ENCODE data around the gene SCAF11. TPM values are rescaled to one million over a fixed set of nuclear protein-coding genes. Genes with fewer than 3 reads are reported as not detected.

Gene SCAF11
- total and polyA plus RNA-seq, 10 of the 15 experiments (the other 5 are each of a cell fraction or from before 2014, with no cell fraction given), result 42.0 to 153 (median 100) TPM

DNA sequence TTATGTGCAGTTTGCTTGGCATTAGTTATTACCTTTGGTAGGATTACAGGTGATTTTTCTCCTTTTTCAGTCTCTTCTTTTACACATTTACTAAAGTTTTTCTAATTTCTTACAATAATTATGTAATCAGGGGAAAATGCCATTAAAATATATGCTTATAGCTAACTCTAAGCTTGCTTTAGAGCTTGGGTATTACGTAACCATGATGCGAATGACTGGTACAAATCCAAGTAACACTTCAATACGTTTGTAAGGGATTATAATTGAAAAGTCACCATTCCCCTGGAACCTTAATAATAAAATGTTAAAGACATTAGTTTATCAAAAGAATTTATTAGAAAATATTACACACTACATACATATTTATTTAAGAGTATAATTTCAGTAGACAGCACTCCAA, 71.6 kb downstream of the SCAF11 start:
- Histone ChIP-seq H3K9me3 (replicated peaks; ENCODE audit: control insufficient read depth, insufficient read depth, low read length) (no peaks in the 10 kb centered on the region), H3K79me2 (ENCODE audit: control insufficient read depth, insufficient read depth, low read length) (no peaks in the 10 kb centered on the region), H3K4me1 (ENCODE audit: control insufficient read depth, insufficient read depth, low read length) (no peaks in the 10 kb centered on the region), H2AFZ (ENCODE audit: control insufficient read depth, low read depth, low read length) (no peak overlapping the region), H4K20me1 (ENCODE audit: control insufficient read depth, insufficient read depth) (no peaks in the 10 kb centered on the region), H3K4me3 (no peak overlapping the region), H3K27me3 (replicated peaks in 1 of 2; ENCODE audit: control insufficient read depth in 2 of 2, insufficient read depth in 2 of 2, low read length in 1 of 2) (no peaks in the 10 kb centered on the region), H3K9ac (ENCODE audit: control insufficient read depth, insufficient read depth, low read length) (no peak overlapping the region), H3K27ac (ENCODE audit: control insufficient read depth, insufficient read depth) (no peak overlapping the region), H3K36me3 (ENCODE audit: control insufficient read depth in 2 of 2, insufficient read depth in 2 of 2, low read length in 1 of 2) (peaks cover 1 to 16% of the 10 kb centered on the region in 2 experiments; a peak in 3 of 4 replicates), H3K4me2 (ENCODE audit: control insufficient read depth, insufficient read depth) (no peak overlapping the region)
- in situ Hi-C loops (cut with MboI) (no loop called here), intact Hi-C loops (cut with micrococcal nuclease; ENCODE audit: unreplicated experiment) (loop anchor here (10.0 kb wide), 1 partner anchor 374 kb away; no protein-coding TSS in a partner anchor)
- WGBS (ENCODE audit: insufficient coverage, insufficient replicate concordance, low lambda C conversion rate, missing lambda C conversion rate), result 98% methylated on average over 3 of the region's 3 CpGs
- no peak for DNase-seq (ENCODE audit: low read depth, low spot score)
- no peak for FAIRE-seq
- TF ChIP-seq, protein P1, sequence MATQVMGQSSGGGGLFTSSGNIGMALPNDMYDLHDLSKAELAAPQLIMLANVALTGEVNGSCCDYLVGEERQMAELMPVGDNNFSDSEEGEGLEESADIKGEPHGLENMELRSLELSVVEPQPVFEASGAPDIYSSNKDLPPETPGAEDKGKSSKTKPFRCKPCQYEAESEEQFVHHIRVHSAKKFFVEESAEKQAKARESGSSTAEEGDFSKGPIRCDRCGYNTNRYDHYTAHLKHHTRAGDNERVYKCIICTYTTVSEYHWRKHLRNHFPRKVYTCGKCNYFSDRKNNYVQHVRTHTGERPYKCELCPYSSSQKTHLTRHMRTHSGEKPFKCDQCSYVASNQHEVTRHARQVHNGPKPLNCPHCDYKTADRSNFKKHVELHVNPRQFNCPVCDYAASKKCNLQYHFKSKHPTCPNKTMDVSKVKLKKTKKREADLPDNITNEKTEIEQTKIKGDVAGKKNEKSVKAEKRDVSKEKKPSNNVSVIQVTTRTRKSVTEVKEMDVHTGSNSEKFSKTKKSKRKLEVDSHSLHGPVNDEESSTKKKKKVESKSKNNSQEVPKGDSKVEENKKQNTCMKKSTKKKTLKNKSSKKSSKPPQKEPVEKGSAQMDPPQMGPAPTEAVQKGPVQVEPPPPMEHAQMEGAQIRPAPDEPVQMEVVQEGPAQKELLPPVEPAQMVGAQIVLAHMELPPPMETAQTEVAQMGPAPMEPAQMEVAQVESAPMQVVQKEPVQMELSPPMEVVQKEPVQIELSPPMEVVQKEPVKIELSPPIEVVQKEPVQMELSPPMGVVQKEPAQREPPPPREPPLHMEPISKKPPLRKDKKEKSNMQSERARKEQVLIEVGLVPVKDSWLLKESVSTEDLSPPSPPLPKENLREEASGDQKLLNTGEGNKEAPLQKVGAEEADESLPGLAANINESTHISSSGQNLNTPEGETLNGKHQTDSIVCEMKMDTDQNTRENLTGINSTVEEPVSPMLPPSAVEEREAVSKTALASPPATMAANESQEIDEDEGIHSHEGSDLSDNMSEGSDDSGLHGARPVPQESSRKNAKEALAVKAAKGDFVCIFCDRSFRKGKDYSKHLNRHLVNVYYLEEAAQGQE (IDR thresholded peaks at IDR 0.05; ENCODE audit: low read depth, low read length), result no peak
- TF ChIP-seq ZNF217 (IDR thresholded peaks at IDR 0.05) (no peak), NFXL1 (IDR thresholded peaks at IDR 0.05; ENCODE audit: borderline replicate concordance) (no peak), BRCA1 (IDR thresholded peaks at IDR 0.05; ENCODE audit: low read depth, low read length) (no peak), NFIC (IDR thresholded peaks at IDR 0.05; ENCODE audit: low read depth, low read length) (no peak), CHD4 (IDR thresholded peaks at IDR 0.05) (no peak), HDGF (IDR thresholded peaks at IDR 0.05) (no peak), LARP7 (IDR thresholded peaks at IDR 0.05) (no peak), YBX1 (IDR thresholded peaks at IDR 0.05) (no peak), ZSCAN29 (IDR thresholded peaks at IDR 0.05) (no peak)
- TF ChIP-seq, protein P2, sequence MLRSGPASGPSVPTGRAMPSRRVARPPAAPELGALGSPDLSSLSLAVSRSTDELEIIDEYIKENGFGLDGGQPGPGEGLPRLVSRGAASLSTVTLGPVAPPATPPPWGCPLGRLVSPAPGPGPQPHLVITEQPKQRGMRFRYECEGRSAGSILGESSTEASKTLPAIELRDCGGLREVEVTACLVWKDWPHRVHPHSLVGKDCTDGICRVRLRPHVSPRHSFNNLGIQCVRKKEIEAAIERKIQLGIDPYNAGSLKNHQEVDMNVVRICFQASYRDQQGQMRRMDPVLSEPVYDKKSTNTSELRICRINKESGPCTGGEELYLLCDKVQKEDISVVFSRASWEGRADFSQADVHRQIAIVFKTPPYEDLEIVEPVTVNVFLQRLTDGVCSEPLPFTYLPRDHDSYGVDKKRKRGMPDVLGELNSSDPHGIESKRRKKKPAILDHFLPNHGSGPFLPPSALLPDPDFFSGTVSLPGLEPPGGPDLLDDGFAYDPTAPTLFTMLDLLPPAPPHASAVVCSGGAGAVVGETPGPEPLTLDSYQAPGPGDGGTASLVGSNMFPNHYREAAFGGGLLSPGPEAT (IDR thresholded peaks at IDR 0.05; ENCODE audit: low read depth), result no peak
- no peak for ATAC-seq
- RAD21 ChIA-PET (ENCODE audit: unreplicated experiment), result no interaction called here
- BruUV-seq (replicated peaks), result no TSS peak
- POLR2A ChIA-PET, result no interaction called here
- CTCF ChIA-PET, result interaction anchor here (1.0 to 1.7 kb wide), 3 partner anchors 11 to 156 kb away, joined by 3 to 6 read pairs (median 4); no protein-coding TSS in a partner anchor
- SMC1A ChIA-PET (ENCODE audit: uncharacterized antibody, unreplicated experiment), result interaction anchor here (1.0 to 1.2 kb wide), 2 partner anchors 10 to 16 kb away, joined by 3 read pairs; no protein-coding TSS in a partner anchor
